ENCODE measurements around the gene NXPH3. TPM values are rescaled to one million over a fixed set of nuclear protein-coding genes. Genes with fewer than 3 reads are reported as not detected.

The NXPH3 gene
- total and polyA plus RNA-seq, 10 of the 15 experiments (the other 5 are each of a cell fraction or from before 2014, with no cell fraction given) = 0.08 to 0.35 (median 0.12) TPM; not detected in 2

- Histone ChIP-seq H3K27ac (ENCODE audit: control insufficient read depth, insufficient read depth) (no peak overlapping the region), H4K20me1 (ENCODE audit: control insufficient read depth, insufficient read depth) (no peaks in the 10 kb centered on the region), H3K27me3 (replicated peaks in 1 of 2; ENCODE audit: control insufficient read depth in 2 of 2, insufficient read depth in 2 of 2, low read length in 1 of 2) (0 out of 4 replicates have a peak, but pooled peaks cover 0 to 2% of the 10 kb centered on the region in 2 experiments), H3K9me3 (replicated peaks; ENCODE audit: control insufficient read depth, insufficient read depth, low read length) (peaks cover 7% of the 10 kb centered on the region; the same call in 1 of the 3 replicates), H3K4me3 (no peak overlapping the region), H3K4me2 (ENCODE audit: control insufficient read depth, insufficient read depth) (no peak overlapping the region), H3K36me3 (ENCODE audit: control insufficient read depth in 2 of 2, insufficient read depth in 2 of 2, low read length in 1 of 2) (no peaks in the 10 kb centered on the region), H3K4me1 (ENCODE audit: control insufficient read depth, insufficient read depth, low read length) (no peaks in the 10 kb centered on the region), H3K9ac (ENCODE audit: control insufficient read depth, insufficient read depth, low read length) (no peak overlapping the region), H3K79me2 (ENCODE audit: control insufficient read depth, insufficient read depth, low read length) (no peaks in the 10 kb centered on the region), H2AFZ (ENCODE audit: control insufficient read depth, low read depth, low read length) (no peak overlapping the region)
- FAIRE-seq (no peak), DNase-seq (ENCODE audit: low read depth, low spot score) (no peak), ATAC-seq (no peak)
- POLR2A ChIA-PET = no interaction called here
- RAD21 ChIA-PET (ENCODE audit: unreplicated experiment) = no interaction called here
- in situ Hi-C loops (cut with MboI) (no loop called here), intact Hi-C loops (cut with micrococcal nuclease; ENCODE audit: unreplicated experiment) (no loop called here)
- WGBS (ENCODE audit: insufficient coverage, insufficient replicate concordance, low lambda C conversion rate, missing lambda C conversion rate) = 0% methylated on average over 3 of the region's 3 CpGs
- BruUV-seq (replicated peaks) = no TSS peak
- TF ChIP-seq TBL1XR1 (IDR thresholded peaks at IDR 0.05; ENCODE audit: low read depth, low read length) (no peak), NKRF (conservative IDR thresholded peaks at IDR 0.05) (no peak), ZNF687 (IDR thresholded peaks at IDR 0.05) (no peak), SKIL (IDR thresholded peaks at IDR 0.05; ENCODE audit: low read depth, poor library complexity, severe bottlenecking) (no peak), NBN (IDR thresholded peaks at IDR 0.05) (no peak), CHD4 (IDR thresholded peaks at IDR 0.05) (no peak), CEBPZ (IDR thresholded peaks at IDR 0.05; ENCODE audit: low read depth, low read length) (no peak), KLF5 (IDR thresholded peaks at IDR 0.05; ENCODE audit: partially characterized antibody) (no peak), CHD1 (IDR thresholded peaks at IDR 0.05; ENCODE audit: low read depth, low read length) (no peak), BCL3 (IDR thresholded peaks at IDR 0.05; ENCODE audit: borderline replicate concordance, insufficient read depth, low read depth, low read length, poor library complexity, severe bottlenecking) (no peak)
- CTCF ChIA-PET = interaction anchor here (1.0 to 1.1 kb wide), 2 partner anchors 13 to 30 kb away, joined by 3 read pairs; no protein-coding TSS in a partner anchor
- SMC1A ChIA-PET (ENCODE audit: uncharacterized antibody, unreplicated experiment) = no interaction called here
Measured at GRCh38 chr17:49543860-49544259, 31.8 kb upstream of the NXPH3 start.

Measured in GM12878 (cell line).